Measurements from ENCODE around the gene SVIL. TPM values are rescaled to one million over a fixed set of nuclear protein-coding genes. Genes with fewer than 3 reads are reported as not detected.

SVIL gene
- polyA plus RNA-seq, 1 donor from 2014 or later: 7.3 TPM

DNA sequence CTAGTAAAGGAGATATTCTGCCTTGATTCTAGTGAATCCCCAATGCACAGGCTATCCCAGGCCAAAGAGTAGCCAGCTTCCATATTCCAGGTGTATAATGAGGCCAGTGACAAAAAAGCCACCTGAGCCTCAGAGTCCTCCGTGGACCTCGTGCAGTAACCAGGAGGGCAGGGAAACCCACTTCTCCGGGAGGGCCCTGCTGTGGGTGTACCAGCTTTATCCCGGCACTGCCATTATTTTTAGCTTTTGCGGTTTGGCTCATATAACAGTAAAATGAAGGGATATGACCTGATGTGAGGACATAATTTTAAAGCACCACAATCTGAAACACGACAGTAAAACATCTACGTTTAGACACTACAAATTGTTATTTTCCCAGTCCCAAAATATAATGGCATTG is 109.0 kb downstream of the SVIL start:
- Histone ChIP-seq H3K9ac (ENCODE audit: low read length) (no peak overlapping the region), H2AFZ (ENCODE audit: low read depth, low read length) (no peak overlapping the region), H4K20me1 (ENCODE audit: insufficient read depth) (no peaks in the 10 kb centered on the region), H3K4me2 (ENCODE audit: low read length) (no peak overlapping the region), H3K9me2 (ENCODE audit: insufficient read depth, low read length) (no peaks in the 10 kb centered on the region), H3K79me2 (replicated peaks; ENCODE audit: insufficient read depth, low read length) (no peaks in the 10 kb centered on the region), H3F3A (ENCODE audit: insufficient read depth, low read length, poor library complexity, severe bottlenecking) (no peaks in the 10 kb centered on the region), H3K27ac (ENCODE audit: low read length) (no peak overlapping the region), H3K9me3 (ENCODE audit: low read length) (no peaks in the 10 kb centered on the region), H3K4me3 (ENCODE audit: low read length) (no peak overlapping the region), H3K27me3 (ENCODE audit: insufficient read depth, low read depth, low read length) (no peaks in the 10 kb centered on the region), H3K36me3 (ENCODE audit: insufficient read depth, low read length) (peaks cover 10% of the 10 kb centered on the region)
- TF ChIP-seq POLR2AphosphoS5 (IDR thresholded peaks at IDR 0.05) (no peak), RAD21 (conservative IDR thresholded peaks at IDR 0.05) (no peak), EZH2 (IDR thresholded peaks at IDR 0.05; ENCODE audit: borderline replicate concordance, insufficient read depth, low read length, poor library complexity, severe bottlenecking) (no peak), MXI1 (conservative IDR thresholded peaks at IDR 0.05; ENCODE audit: poor library complexity, severe bottlenecking) (no peak), EP300 (conservative IDR thresholded peaks at IDR 0.05; ENCODE audit: poor library complexity, severe bottlenecking) (no peak), TAF1 (IDR thresholded peaks at IDR 0.05; ENCODE audit: low read depth) (no peak), SMC3 (conservative IDR thresholded peaks at IDR 0.05; ENCODE audit: poor library complexity) (no peak)

DNA sequence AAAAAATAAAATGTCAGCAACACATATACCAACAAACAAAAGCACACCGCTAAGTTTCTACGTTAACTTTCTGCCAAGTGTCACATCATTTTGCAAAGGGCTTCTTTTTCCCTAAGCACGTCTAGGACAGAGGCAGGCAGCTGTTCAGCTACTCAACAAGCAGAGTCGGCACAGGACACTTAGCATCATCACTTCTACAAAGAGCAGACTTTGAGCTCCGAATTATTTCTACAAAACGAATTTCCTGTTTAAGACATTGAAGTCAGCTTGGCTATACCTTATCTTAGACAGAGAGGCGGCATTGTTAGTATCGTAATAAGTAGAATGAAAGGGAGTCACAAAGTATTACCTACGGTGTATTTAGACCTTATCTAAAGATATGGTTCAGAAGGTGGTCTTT is 110.1 kb downstream of the SVIL start:
- H4K20me1 ChIP-seq (ENCODE audit: insufficient read depth): no peaks in the 10 kb centered on the region
- H3K9ac ChIP-seq (ENCODE audit: low read length): no peak overlapping the region
- no peaks in the 10 kb centered on the region for H3K9me3 ChIP-seq (ENCODE audit: low read length)
- H3K9me2 ChIP-seq (ENCODE audit: insufficient read depth, low read length): no peaks in the 10 kb centered on the region
- H3K4me3 ChIP-seq (ENCODE audit: low read length): no peak overlapping the region
- H3K27me3 ChIP-seq (ENCODE audit: insufficient read depth, low read depth, low read length): no peaks in the 10 kb centered on the region
- H3K79me2 ChIP-seq (replicated peaks; ENCODE audit: insufficient read depth, low read length): no peaks in the 10 kb centered on the region
- no peaks in the 10 kb centered on the region for H3F3A ChIP-seq (ENCODE audit: insufficient read depth, low read length, poor library complexity, severe bottlenecking)
- H3K27ac ChIP-seq (ENCODE audit: low read length): no peak overlapping the region
- H2AFZ ChIP-seq (ENCODE audit: low read depth, low read length): no peak overlapping the region
- no peak overlapping the region for H3K4me2 ChIP-seq (ENCODE audit: low read length)
- no peak for TF ChIP-seq POLR2AphosphoS5 (IDR thresholded peaks at IDR 0.05)
- TF ChIP-seq TAF1 (IDR thresholded peaks at IDR 0.05; ENCODE audit: low read depth): no peak
- TF ChIP-seq, protein P1, sequence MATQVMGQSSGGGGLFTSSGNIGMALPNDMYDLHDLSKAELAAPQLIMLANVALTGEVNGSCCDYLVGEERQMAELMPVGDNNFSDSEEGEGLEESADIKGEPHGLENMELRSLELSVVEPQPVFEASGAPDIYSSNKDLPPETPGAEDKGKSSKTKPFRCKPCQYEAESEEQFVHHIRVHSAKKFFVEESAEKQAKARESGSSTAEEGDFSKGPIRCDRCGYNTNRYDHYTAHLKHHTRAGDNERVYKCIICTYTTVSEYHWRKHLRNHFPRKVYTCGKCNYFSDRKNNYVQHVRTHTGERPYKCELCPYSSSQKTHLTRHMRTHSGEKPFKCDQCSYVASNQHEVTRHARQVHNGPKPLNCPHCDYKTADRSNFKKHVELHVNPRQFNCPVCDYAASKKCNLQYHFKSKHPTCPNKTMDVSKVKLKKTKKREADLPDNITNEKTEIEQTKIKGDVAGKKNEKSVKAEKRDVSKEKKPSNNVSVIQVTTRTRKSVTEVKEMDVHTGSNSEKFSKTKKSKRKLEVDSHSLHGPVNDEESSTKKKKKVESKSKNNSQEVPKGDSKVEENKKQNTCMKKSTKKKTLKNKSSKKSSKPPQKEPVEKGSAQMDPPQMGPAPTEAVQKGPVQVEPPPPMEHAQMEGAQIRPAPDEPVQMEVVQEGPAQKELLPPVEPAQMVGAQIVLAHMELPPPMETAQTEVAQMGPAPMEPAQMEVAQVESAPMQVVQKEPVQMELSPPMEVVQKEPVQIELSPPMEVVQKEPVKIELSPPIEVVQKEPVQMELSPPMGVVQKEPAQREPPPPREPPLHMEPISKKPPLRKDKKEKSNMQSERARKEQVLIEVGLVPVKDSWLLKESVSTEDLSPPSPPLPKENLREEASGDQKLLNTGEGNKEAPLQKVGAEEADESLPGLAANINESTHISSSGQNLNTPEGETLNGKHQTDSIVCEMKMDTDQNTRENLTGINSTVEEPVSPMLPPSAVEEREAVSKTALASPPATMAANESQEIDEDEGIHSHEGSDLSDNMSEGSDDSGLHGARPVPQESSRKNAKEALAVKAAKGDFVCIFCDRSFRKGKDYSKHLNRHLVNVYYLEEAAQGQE (IDR thresholded peaks at IDR 0.05; ENCODE audit: borderline replicate concordance): no peak
- TF ChIP-seq EZH2 (IDR thresholded peaks at IDR 0.05; ENCODE audit: borderline replicate concordance, insufficient read depth, low read length, poor library complexity, severe bottlenecking): no peak
- no peak for TF ChIP-seq SMC3 (conservative IDR thresholded peaks at IDR 0.05; ENCODE audit: poor library complexity)
- TF ChIP-seq EP300 (conservative IDR thresholded peaks at IDR 0.05; ENCODE audit: poor library complexity, severe bottlenecking): no peak
- no peak for TF ChIP-seq MXI1 (conservative IDR thresholded peaks at IDR 0.05; ENCODE audit: poor library complexity, severe bottlenecking)
- no peak for TF ChIP-seq RAD21 (conservative IDR thresholded peaks at IDR 0.05)
- TF ChIP-seq, protein P2, sequence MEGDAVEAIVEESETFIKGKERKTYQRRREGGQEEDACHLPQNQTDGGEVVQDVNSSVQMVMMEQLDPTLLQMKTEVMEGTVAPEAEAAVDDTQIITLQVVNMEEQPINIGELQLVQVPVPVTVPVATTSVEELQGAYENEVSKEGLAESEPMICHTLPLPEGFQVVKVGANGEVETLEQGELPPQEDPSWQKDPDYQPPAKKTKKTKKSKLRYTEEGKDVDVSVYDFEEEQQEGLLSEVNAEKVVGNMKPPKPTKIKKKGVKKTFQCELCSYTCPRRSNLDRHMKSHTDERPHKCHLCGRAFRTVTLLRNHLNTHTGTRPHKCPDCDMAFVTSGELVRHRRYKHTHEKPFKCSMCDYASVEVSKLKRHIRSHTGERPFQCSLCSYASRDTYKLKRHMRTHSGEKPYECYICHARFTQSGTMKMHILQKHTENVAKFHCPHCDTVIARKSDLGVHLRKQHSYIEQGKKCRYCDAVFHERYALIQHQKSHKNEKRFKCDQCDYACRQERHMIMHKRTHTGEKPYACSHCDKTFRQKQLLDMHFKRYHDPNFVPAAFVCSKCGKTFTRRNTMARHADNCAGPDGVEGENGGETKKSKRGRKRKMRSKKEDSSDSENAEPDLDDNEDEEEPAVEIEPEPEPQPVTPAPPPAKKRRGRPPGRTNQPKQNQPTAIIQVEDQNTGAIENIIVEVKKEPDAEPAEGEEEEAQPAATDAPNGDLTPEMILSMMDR (IDR thresholded peaks at IDR 0.05; ENCODE audit: poor library complexity, severe bottlenecking): no peak
- peaks cover 10% of the 10 kb centered on the region for H3K36me3 ChIP-seq (ENCODE audit: insufficient read depth, low read length)
